Panc1 (cell line): ENCODE data around the gene LPIN3.

ENCODE experiments used
- CTCF ChIP-seq: fragments of 450-650 bp; IDR thresholded peaks from 2 replicates; pipeline ENCODE4 v1.5.1; 2017; ENCODE audit warnings: mild to moderate bottlenecking
- POLR2AphosphoS5 ChIP-seq: IDR thresholded peaks from 2 replicates; pipeline ENCODE4 v1.6.1; 2012; ENCODE audit warnings: mild to moderate bottlenecking, low read depth, low read length, moderate library complexity

DNA sequence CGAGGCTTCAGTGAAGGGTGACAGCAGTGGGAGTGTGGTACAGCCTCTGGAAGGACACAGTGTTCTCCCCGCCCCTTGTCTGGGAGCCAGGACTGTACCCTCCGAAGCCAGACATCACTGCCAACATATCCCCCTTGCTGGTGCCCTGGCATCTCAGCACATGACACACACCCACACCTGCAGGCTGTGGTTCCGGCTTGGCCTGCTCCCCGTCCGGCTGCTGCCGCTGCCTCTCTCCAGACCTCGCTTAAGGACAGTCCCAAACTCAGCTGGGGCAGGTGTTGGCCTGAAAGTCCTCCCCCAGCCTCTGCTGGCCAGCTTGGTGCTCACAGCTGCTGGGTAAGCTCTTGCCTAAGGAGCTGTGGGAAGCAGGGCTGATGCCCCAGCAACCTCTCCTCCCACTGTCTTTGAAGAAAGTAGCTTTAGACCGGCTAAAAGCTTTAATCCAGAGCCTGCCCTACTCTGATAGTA lies 19.0 kb downstream of the LPIN3 start:
- TF ChIP-seq CTCF (no peak), POLR2AphosphoS5 (no peak)
